NCI-H748 treated with DMSO at 0.1 percent for 48 hours (cell line): ENCODE results near the gene SGPL1.
"Not testable (repeated sequence)": the region's sequence is repeated elsewhere in the genome, so short reads cannot be mapped to it uniquely, and the experiment has no call there.

Experiments
- DNase-seq: peaks from one replicate; lab custom pipeline; 2025; lab: John Stamatoyannopoulos, UW

SGPL1 gene

DNA sequence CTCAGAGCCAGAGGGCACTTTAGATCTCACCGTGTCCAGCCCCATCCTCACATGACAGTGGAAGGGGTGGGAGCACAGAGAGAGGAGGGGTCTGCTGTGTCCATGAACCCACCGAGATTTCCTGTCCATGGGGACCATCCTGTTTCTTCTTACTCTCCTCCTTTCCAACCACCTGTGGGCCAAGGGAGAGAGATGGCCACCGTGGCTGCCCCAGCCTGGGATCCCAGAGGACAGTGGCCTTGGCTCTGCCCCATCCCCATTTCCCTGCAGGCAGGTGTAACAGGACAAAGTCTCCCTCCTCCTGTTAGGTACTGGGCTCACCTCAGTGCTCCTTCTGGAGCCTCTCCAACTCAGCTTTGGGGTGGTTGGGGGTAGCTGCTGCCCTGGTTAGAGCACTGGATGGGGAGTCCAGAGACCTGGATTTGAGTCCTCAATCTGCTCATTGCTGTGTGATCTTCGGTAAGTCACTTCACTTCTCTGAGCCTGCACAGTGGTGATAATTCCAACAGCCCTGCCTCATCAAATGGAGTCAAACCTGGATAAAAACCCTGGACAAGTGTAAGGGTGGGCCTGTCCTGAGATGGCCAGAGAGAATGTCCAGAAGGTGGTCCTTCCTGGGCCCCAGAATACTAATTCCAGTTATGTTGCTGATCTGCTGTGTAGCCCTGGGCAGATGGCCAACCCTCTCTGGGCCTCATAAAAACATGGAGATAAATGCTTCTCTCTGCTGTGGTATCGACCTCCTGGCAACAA lies 90.5 kb downstream of the SGPL1 start:
- no peak for DNase-seq

DNA sequence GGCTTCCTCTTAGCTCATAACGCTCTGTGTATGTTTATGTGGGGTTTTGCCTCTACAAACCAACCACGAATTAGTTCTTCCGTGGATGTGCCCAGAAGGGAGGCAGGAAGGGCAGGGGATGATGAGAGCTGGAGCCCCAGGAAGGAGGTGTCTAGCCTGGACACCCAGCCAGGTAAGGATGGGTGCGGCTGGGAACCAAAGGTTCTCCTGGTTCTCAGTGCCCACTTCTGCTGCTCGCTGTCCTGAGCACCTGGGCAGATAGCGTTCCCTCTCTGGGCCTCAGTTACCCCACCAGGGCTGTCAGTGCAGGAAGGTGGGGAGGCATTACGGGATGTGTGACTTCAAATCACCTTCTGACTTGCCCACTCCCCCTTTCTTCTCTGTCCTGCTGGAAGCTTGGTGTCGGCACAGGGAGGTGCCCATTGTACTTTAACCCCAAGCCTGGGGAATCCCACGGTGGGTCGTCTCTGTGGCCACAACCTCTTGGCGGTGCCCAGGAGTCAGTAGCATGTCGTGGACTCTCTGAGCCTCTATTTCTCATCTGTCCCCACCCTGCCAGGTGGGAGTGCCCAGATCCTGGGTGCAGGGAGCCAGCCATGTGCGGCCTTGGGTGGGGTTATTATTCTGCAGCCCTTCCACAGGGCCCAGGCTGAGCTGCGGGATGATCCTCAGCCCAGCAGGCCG lies 91.3 kb downstream of the SGPL1 start:
- DNase-seq, result no peak

DNA sequence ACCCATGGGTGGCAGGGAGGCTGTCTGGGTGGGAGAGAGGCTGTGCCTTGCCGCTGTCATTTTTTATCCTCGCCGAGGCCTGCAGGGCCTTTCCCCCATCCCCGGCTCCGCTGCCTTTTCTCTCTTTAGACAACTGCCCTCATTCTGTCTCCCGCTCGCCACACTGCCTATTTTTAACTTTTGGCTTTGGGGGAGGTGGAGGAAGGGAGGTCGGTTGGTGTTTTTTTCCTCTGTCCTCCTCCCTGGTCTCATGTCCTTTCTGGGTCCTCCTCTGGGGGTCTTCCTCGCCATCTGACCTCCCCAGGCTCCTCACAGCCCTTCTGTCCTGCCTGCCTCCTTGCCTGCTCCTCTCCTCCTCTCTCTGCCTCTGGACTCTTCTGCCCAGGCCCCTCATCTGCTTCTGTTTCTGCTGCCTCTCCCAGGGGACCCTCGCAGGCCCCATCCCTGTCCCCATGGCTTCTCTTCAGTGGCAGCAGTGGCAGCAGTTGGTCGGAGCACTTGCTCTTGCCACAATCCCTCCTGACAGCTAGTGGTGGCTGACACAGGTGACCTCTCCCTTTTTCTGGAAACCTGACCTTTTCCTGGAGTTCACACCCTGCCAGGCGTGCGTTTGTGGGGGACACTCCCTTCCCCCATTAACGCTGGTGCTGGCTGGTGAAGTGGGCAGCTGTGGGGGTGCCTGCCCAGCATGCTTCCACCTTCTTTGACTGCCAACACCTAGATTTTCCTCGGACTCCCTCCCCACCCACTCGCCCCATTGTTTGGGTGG lies 92.1 kb downstream of the SGPL1 start:
- DNase-seq, result no peak

DNA sequence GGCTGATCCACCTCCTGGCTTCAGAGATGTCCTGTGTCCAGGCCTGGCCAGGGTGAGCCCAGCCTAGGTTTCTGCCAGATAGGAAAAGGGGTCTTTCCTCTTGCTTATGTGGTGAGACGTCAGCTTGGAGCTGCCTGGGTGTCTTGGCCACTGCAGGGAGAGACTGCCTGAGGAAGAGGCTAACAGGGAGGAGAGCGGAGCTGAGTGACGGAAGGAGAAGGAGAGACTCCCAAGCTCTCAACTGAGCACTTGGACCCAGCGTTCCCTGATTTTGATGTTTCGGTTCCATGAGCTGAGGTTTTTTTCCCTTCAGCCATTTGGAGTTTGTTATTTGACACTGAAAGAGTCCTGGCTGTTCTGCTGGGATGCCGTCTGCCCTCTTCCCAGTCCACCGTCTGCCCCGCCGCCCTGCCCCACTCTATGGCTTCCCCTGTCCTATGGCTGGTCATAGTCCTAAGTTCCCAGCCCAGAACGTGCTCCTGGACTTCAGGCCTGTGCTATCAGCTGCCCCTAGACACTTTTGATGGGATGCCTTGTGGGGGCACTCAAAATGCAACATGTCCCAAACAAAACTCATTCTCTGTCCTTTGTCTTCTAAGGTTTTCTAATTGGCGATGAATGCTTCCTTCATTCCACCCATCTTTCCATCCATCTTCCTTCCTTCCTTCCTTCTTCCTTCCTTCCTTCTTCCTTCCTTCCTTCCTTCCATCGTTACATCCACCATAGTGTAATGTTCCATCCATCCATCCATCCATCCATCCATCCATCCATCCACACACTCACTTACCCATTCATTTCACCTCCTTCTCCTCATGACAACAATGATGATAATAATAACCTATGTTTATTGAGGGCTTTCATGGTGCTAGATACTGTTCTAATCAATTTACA lies 92.9 kb downstream of the SGPL1 start:
- DNase-seq, result no peak

DNA sequence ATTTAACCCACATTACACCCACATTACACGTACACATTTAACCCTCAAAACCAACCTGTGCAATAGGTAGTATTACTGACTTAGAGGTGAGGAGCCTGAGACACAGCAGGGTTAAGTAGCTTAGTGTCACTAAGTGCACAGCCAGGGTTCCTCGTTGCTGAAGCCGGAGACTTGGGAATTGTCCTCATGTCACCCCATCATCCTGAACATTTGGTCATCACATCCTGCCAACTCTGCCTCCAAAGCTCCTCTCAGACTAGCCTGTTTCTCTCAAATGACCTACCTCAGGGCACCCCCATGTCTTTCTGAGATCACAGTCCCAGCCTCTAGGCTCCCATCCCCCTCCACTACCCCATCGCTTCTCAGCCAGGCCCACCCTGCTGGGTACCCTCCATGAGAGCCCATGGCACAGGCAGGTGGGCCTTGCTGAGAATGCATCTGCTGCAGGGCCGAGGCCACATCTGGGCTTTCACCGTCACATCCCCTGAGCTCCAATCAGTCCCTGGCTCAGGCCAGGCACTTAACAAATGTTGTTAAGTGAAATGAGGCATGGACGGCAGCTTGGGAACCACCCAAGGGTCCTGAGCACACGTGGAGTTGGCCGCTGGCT lies 93.7 kb downstream of the SGPL1 start:
- no peak for DNase-seq

- no peak for DNase-seq
Observed at GRCh38 chr10:70910486-70911341, 95.0 kb downstream of the SGPL1 start.

- DNase-seq, result no peak
Observed at GRCh38 chr10:70911386-70911785, 95.6 kb downstream of the SGPL1 start.

- DNase-seq, result no peak
Observed at GRCh38 chr10:70912556-70912955, 96.8 kb downstream of the SGPL1 start.

DNA sequence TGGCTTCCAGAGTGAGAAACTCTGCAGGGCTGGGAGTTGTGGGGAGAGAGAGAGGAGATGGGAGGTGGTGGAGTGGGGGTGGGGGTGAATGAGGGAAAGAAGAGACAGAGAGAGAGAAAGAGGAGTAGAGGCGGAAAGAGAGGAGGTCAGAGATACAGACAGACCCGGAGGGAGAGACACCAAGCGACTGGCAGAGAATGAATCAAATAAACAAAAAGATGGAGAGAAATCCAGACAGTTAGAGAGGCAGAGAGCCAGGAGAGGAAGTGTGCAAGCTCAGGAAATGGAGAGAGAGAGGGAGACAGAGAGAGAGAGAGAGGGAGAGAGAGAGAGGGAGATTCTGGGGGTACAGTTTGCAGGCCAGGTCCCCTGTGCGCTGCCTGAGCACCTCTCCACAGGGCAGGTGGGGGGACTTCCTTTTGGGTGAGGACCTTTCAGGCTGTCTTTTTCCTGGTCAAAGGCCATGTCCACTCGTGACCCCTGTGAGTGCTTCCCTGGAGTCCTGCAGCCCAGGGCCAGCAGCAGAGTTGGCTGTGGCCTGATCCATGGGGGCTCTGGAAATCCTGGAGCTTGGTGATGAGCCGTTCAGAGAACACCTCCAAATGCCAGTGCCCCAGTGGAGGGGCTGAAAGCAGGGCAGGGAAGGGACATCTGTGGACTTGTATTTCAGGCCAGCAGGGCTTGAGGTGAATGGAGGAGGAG lies 97.6 kb downstream of the SGPL1 start:
- DNase-seq, result no peak

GRCh38 chr10:70913893-70914240 lies 98.1 kb downstream of the SGPL1 start:
- DNase-seq, result no peak

DNA sequence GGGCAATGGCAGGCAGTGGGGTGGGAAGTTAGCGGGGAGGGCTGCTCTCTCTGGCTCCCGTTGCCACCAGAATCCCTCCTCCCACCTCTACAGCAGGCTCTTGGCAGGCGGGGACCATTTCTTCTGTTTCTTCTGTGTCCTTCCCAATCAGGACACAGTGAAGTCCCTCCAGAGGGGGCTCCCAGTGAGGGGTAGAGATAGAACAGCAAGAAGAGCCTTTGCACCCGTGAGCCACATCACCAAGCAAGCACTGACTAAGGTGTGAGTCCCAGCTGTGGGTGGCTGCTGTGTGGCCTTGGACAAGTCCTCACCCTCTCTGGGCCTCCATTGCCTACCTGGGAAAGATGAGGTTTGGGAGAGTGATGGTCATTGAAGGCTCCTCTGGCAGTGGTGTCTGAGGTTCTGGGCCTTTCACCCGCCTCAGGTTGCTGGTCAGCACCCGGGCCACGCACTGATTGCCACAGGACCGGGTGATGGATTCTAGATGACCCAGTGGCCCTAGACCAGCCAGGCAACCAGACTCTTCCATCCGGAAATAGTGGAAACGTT lies 98.6 kb downstream of the SGPL1 start:
- no peak for DNase-seq

DNA sequence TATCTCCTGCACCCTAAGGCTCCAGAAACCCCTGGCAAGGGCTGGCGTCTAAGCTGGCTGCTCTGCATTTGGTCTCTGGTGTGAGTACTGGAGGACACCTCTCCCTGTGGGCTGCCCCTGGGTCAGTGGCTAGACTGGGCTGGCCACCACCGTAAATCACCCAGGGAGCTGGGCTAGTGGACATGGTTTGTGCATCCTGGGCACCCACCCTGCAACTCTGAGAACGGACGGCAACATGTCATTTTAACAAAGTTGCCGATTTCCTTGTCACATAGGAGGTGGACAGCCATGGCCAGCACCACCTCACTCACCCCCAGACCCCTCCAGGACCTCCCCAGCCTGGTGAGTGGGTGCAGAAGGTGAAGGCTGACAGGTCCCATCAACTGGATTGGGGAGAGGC lies 99.5 kb downstream of the SGPL1 start:
- no peak for DNase-seq

- no peak for DNase-seq
Observed at GRCh38 chr10:70915806-70916205, 100.1 kb downstream of the SGPL1 start.

GRCh38 chr10:70916241-70916640 lies 100.5 kb downstream of the SGPL1 start:
- no peak for DNase-seq

DNA sequence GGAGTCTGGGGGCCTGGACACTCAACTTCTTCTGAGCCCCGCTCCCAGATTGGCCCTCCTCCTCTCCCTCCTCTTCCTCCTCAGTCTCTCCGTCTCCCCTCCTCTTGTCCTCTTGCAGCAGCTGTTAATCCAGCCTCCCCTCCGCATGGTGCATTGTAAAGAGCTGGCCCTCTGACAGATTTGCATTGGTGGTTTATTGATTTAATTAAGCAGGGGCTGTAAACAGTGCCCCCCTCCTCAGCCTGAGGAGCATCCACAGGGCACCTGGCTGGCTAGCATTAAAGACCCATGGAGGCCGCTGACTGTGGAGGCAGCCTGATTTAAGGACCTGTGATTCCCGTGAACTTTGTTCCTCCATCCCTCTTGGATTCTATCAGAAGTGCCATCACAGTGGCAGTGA lies 101.5 kb downstream of the SGPL1 start:
- no peak for DNase-seq

DNA sequence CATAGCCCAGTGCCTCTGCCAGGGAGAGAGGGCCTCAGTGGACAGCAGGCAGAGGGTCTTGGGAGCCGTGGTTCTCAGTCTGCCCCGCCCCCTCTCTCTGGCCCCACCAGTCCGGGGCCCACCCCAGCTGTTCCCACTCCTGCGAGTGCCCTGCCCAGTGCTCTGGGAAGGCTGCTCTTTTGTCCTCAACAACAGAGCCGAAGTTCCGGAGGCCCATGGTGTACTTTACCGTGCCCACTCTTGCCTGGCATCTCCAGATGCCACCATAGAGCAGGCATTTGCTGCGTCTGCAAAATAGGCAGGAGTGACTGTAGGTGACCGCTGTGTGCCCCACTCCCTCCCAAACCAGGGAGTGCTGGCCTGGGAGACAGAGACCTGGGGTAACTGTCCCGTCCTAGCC lies 101.9 kb downstream of the SGPL1 start:
- no peak for DNase-seq

- DNase-seq, result no peak
Observed at GRCh38 chr10:70918851-70919530, 103.2 kb downstream of the SGPL1 start.

- DNase-seq, result not testable (repeated sequence)
Observed at GRCh38 chr10:70919906-70920305, 104.2 kb downstream of the SGPL1 start.

GRCh38 chr10:70920519-70920918 lies 104.8 kb downstream of the SGPL1 start:
- DNase-seq, result no peak
